T-helper 1 cell treated with Interleukin-12 subunit alpha and Interleukin-12 subunit beta and Interleukin-4 antibody, amounts not matched to agents 30 ng/mL and 1 ng/mL, for 36 hours (primary cell): ENCODE measurements around the gene AGK. TPM values are rescaled to one million over a fixed set of nuclear protein-coding genes. Genes with fewer than 3 reads are reported as not detected.

ENCODE experiments used
- intact Hi-C: fragments of 100-400 bp; cut with micrococcal nuclease; formaldehyde crosslinking; loops from one replicate; pipeline ENCODE4 v1.15.1; 2024
- total RNA-seq: library from RNA; stranded (reverse); gene quantifications from 2 replicates; pipeline ENCODE4 v1.2.3, GENCODE V29; 2022

The AGK gene
- total RNA-seq, 1 donor from 2014 or later = 79.0 TPM

- intact Hi-C loops = loop anchor here (1.0 to 10.0 kb wide), 8 partner anchors 22 to 1684 kb away; partner anchors contain the start of genes MRPS33, NDUFB2, SSBP1 and ZYX
Measured at GRCh38 chr7:141700848-141701371, 149.7 kb downstream of the AGK start.

- intact Hi-C loops = loop anchor here (1.0 to 10.0 kb wide), 8 partner anchors 15 to 1683 kb away; partner anchors contain the start of genes MRPS33, SSBP1 and ZYX
Measured at GRCh38 chr7:141701489-141702046, 150.4 kb downstream of the AGK start.

GRCh38 chr7:141702047-141702567 is 150.9 kb downstream of the AGK start, which contains the start of gene DENND11:
Gene DENND11 (minus strand): TSS chr7:141702166. CDS start chr7:141702153, 13 bp downstream.
- intact Hi-C loops = loop anchor here (2.0 to 10.0 kb wide), 3 partner anchors 15 to 1683 kb away; partner anchors contain the start of gene ZYX

GRCh38 chr7:141702892-141703291 is 151.7 kb downstream of the AGK start:
- intact Hi-C loops = loop anchor here (2.0 to 10.0 kb wide), 3 partner anchors 14 to 1682 kb away; partner anchors contain the start of gene ZYX

- intact Hi-C loops = loop anchor here (5.0 to 10.0 kb wide), 2 partner anchors 802 to 1681 kb away; partner anchors contain the start of gene ZYX
Measured at GRCh38 chr7:141704112-141704511, 152.9 kb downstream of the AGK start.

- intact Hi-C loops = loop anchor here (5.0 to 10.0 kb wide), 2 partner anchors 802 to 1680 kb away; partner anchors contain the start of gene ZYX
Measured at GRCh38 chr7:141704741-141705140, 153.5 kb downstream of the AGK start.

Other genes with a start within 250 kb of the AGK start
- 43.6 and 44.0 TPM in 2 replicates for gene DENND11, start 150.8 kb downstream of the AGK start, total RNA-seq
- 0.12 and 0.15 TPM in 2 replicates for gene WEE2, start 156.9 kb downstream of the AGK start, total RNA-seq
- 147 and 154 TPM in 2 replicates for gene SSBP1, start 186.9 kb downstream of the AGK start, total RNA-seq
- 0.88 and 1.4 TPM in 2 replicates for gene TAS2R3, start 212.7 kb downstream of the AGK start, total RNA-seq
- gene TAS2R4, start 225.3 kb downstream of the AGK start, total RNA-seq = 0.83 and 1.3 TPM in 2 replicates
- 0.83 and 1.2 TPM in 2 replicates for gene TAS2R5, start 238.8 kb downstream of the AGK start, total RNA-seq